HEK293 (cell line): ENCODE data around the gene KIRREL3.

Experiments used
- CTCF ChIA-PET: fragments of 350-600 bp; formaldehyde crosslinking; extraction: SDS; loops from one replicate; lab custom pipeline; 2021; ENCODE audit warnings: antibody characterized with exemption; lab: Yijun Ruan, JAX
- POLR2A ChIA-PET: fragments of 300-600 bp; formaldehyde crosslinking; extraction: SDS; loops from one replicate; lab custom pipeline; 2020; ENCODE audit warnings: antibody characterized with exemption, inconsistent platforms; lab: Yijun Ruan, JAX
- H3K27ac ChIP-seq: fragments of 200-500 bp; sonication (Bioruptor generic); 2 replicates; pipeline ENCODE4 v1.5.1; 2014; ENCODE audit warnings: low read depth, low read length, control low read depth, inconsistent platforms; ENCODE audit errors: extremely low read depth
- H3K36me3 ChIP-seq, 2 experiments: fragments of 200-500 bp in 1 of 2; sonication (Bioruptor generic) in 1 of 2; 1 replicate in 1 of 2; 2 replicates in 1 of 2; pipeline ENCODE4 v1.5.1; 2014 to 2017; ENCODE audit warnings: inconsistent platforms in 2 of 2, low read length in 2 of 2; ENCODE audit not compliant: control insufficient read depth in 2 of 2, insufficient read depth in 1 of 2
- H3K4me1 ChIP-seq: fragments of 200-500 bp; sonication (Bioruptor generic); 2 replicates; pipeline ENCODE4 v1.5.1; 2014; ENCODE audit warnings: mild to moderate bottlenecking, low read length, inconsistent platforms; ENCODE audit not compliant: control insufficient read depth, insufficient read depth
- H3K4me3 ChIP-seq: 2 replicates; pipeline ENCODE4 v1.5.1; 2011; ENCODE audit warnings: low read depth, mild to moderate bottlenecking, control low read depth, low read length, moderate library complexity
- H3K9me3 ChIP-seq: fragments of 200-500 bp; sonication (Bioruptor generic); 2 replicates; pipeline ENCODE4 v1.5.1; 2014; ENCODE audit warnings: low read depth, low read length, inconsistent platforms; ENCODE audit not compliant: control insufficient read depth, insufficient read depth
- AEBP2 ChIP-seq: fragments of 450-650 bp; formaldehyde crosslinking; IDR thresholded peaks from 2 replicates; pipeline ENCODE4 v1.5.1; 2016; ENCODE audit warnings: missing biosample characterization, missing genetic modification characterization, borderline replicate concordance
- IKZF3 ChIP-seq: fragments of 450-650 bp; IDR thresholded peaks from 2 replicates; pipeline ENCODE4 v1.5.0; 2018; ENCODE audit warnings: missing biosample characterization, mild to moderate bottlenecking, missing genetic modification characterization, moderate library complexity
- PBX3 ChIP-seq: sonication (generic); formaldehyde crosslinking; IDR thresholded peaks from 2 replicates; pipeline ENCODE4 v1.8.1; 2022; ENCODE audit warnings: mild to moderate bottlenecking, moderate library complexity, missing genetic modification reagents
- REST ChIP-seq: fragments of 450-650 bp; formaldehyde crosslinking; IDR thresholded peaks from 2 replicates; pipeline ENCODE4 v1.5.1; 2016; ENCODE audit warnings: missing biosample characterization, missing genetic modification characterization
- TCF7L2 ChIP-seq: IDR thresholded peaks from 2 replicates; pipeline ENCODE4 v1.6.1; 2011; ENCODE audit warnings: low read depth, mild to moderate bottlenecking, inconsistent platforms, low read length, moderate library complexity, borderline replicate concordance
- TSHZ1 ChIP-seq: fragments of 450-650 bp; formaldehyde crosslinking; IDR thresholded peaks from 2 replicates; pipeline ENCODE4 v1.5.1; 2016; ENCODE audit warnings: missing biosample characterization, missing genetic modification characterization, borderline replicate concordance
- ZBTB48 ChIP-seq: fragments of 450-650 bp; formaldehyde crosslinking; IDR thresholded peaks from 2 replicates; pipeline ENCODE4 v1.5.1; 2016; ENCODE audit warnings: missing biosample characterization, missing genetic modification characterization
- ZBTB7A ChIP-seq: fragments of 450-650 bp; formaldehyde crosslinking; IDR thresholded peaks from 2 replicates; pipeline ENCODE4 v1.5.1; 2016; ENCODE audit warnings: low read depth, missing biosample characterization, missing genetic modification characterization
- ZFHX2 ChIP-seq: fragments of 450-650 bp; formaldehyde crosslinking; conservative IDR thresholded peaks from 2 replicates; pipeline ENCODE4 v1.5.1; 2016; ENCODE audit warnings: missing biosample characterization, missing genetic modification characterization
- ZFP69B ChIP-seq: fragments of 450-650 bp; formaldehyde crosslinking; IDR thresholded peaks from 2 replicates; pipeline ENCODE4 v1.5.1; 2016; ENCODE audit warnings: missing biosample characterization, missing genetic modification characterization
- ZNF10 ChIP-seq: fragments of 450-650 bp; formaldehyde crosslinking; IDR thresholded peaks from 2 replicates; pipeline ENCODE4 v1.5.1; 2017; ENCODE audit warnings: missing biosample characterization, missing genetic modification characterization
- ZNF133 ChIP-seq: fragments of 450-650 bp; formaldehyde crosslinking; IDR thresholded peaks from 2 replicates; pipeline ENCODE4 v1.5.1; 2016; ENCODE audit warnings: missing biosample characterization, missing genetic modification characterization
- ZNF140 ChIP-seq: fragments of 450-650 bp; formaldehyde crosslinking; IDR thresholded peaks from 2 replicates; pipeline ENCODE4 v1.5.1; 2016; ENCODE audit warnings: missing biosample characterization, missing genetic modification characterization
- ZNF175 ChIP-seq: fragments of 450-650 bp; formaldehyde crosslinking; IDR thresholded peaks from 2 replicates; pipeline ENCODE4 v1.5.1; 2016; ENCODE audit warnings: missing biosample characterization, missing genetic modification characterization
- ZNF19 ChIP-seq: fragments of 450-650 bp; formaldehyde crosslinking; IDR thresholded peaks from 2 replicates; pipeline ENCODE4; 2016; ENCODE audit warnings: missing biosample characterization, missing genetic modification characterization, low read depth
- ZNF223 ChIP-seq: fragments of 450-650 bp; formaldehyde crosslinking; IDR thresholded peaks from 2 replicates; pipeline ENCODE4 v1.5.1; 2016; ENCODE audit warnings: missing biosample characterization, missing genetic modification characterization
- ZNF266 ChIP-seq: fragments of 450-650 bp; formaldehyde crosslinking; IDR thresholded peaks from 2 replicates; pipeline ENCODE4 v1.5.1; 2016; ENCODE audit warnings: missing biosample characterization, missing genetic modification characterization, low read depth
- ZNF292 ChIP-seq: fragments of 450-650 bp; formaldehyde crosslinking; IDR thresholded peaks from 2 replicates; pipeline ENCODE4 v1.5.1; 2016; ENCODE audit warnings: low read depth, missing biosample characterization, missing genetic modification characterization, borderline replicate concordance
- ZNF335 ChIP-seq: fragments of 450-650 bp; formaldehyde crosslinking; conservative IDR thresholded peaks from 2 replicates; pipeline ENCODE4 v1.5.1; 2016; ENCODE audit warnings: missing biosample characterization, missing genetic modification characterization
- ZNF362 ChIP-seq: fragments of 450-650 bp; formaldehyde crosslinking; IDR thresholded peaks from 2 replicates; pipeline ENCODE4 v1.5.1; 2016; ENCODE audit warnings: missing biosample characterization, missing genetic modification characterization
- ZNF596 ChIP-seq: fragments of 450-650 bp; IDR thresholded peaks from 2 replicates; pipeline ENCODE4 v1.5.0; 2018; ENCODE audit warnings: missing biosample characterization, mild to moderate bottlenecking, missing genetic modification characterization, moderate library complexity
- ZNF621 ChIP-seq: fragments of 450-650 bp; formaldehyde crosslinking; IDR thresholded peaks from 2 replicates; pipeline ENCODE4 v1.5.1; 2017; ENCODE audit warnings: missing biosample characterization, missing genetic modification characterization
- ZNF654 ChIP-seq: fragments of 450-650 bp; formaldehyde crosslinking; IDR thresholded peaks from 2 replicates; pipeline ENCODE4 v1.5.1; 2016; ENCODE audit warnings: low read depth, missing biosample characterization, missing genetic modification characterization
- ZSCAN16 ChIP-seq: fragments of 450-650 bp; formaldehyde crosslinking; IDR thresholded peaks from 2 replicates; pipeline ENCODE4 v1.5.1; 2016; ENCODE audit warnings: missing biosample characterization, missing genetic modification characterization

KIRREL3 gene

GRCh38 chr11:126658306-126659056, 342.1 kb downstream of the KIRREL3 start:
- H3K36me3 ChIP-seq, result no peaks in the 10 kb centered on the region
- TF ChIP-seq ZNF654 (tag by site-specific recombination), result no peak
- no peak for TF ChIP-seq REST
- TF ChIP-seq ZNF292 (tag by site-specific recombination), result no peak
- no peak for TF ChIP-seq PBX3
- no peak for TF ChIP-seq IKZF3
- TF ChIP-seq ZNF266 (tag by site-specific recombination), result no peak
- TF ChIP-seq ZBTB7A (tag by site-specific recombination), result no peak
- TF ChIP-seq ZFHX2 (tag by site-specific recombination), result no peak
- no peak for TF ChIP-seq ZNF335
- TF ChIP-seq TSHZ1 (tag by site-specific recombination), result no peak
- no peak for TF ChIP-seq ZNF223 (tag by site-specific recombination)
- no peak for TF ChIP-seq ZNF140 (tag by site-specific recombination)
- no peak for TF ChIP-seq ZNF10
- no peak for TF ChIP-seq ZNF19 (tag by site-specific recombination)
- no peak for TF ChIP-seq TCF7L2
- TF ChIP-seq ZNF596 (tag by site-specific recombination), result no peak
- no peak overlapping the region for H3K27ac ChIP-seq
- no peaks in the 10 kb centered on the region for H3K9me3 ChIP-seq
- POLR2A ChIA-PET, result no interaction called here
- H3K4me3 ChIP-seq, result no peak overlapping the region
- H3K4me1 ChIP-seq, result no peaks in the 10 kb centered on the region
- CTCF ChIA-PET, result interaction anchor here (0.6 to 0.9 kb wide), 2 partner anchors 14 to 51 kb away, joined by 3 read pairs; no protein-coding TSS in a partner anchor

- H3K9me3 ChIP-seq, result no peaks in the 10 kb centered on the region
- no peak overlapping the region for H3K27ac ChIP-seq
- H3K4me1 ChIP-seq, result no peaks in the 10 kb centered on the region
- no peak for TF ChIP-seq ZNF362
- TF ChIP-seq ZBTB7A (tag by site-specific recombination), result no peak
- no peak for TF ChIP-seq ZNF133 (tag by site-specific recombination)
- TF ChIP-seq ZSCAN16, result no peak
- no peak for TF ChIP-seq ZNF621 (tag by site-specific recombination)
- no peak for TF ChIP-seq ZBTB48 (tag by site-specific recombination)
- no peak for TF ChIP-seq AEBP2 (tag by site-specific recombination)
- TF ChIP-seq ZNF140 (tag by site-specific recombination), result no peak
- no peak for TF ChIP-seq ZFP69B (tag by site-specific recombination)
- TF ChIP-seq ZNF175, result no peak
- ChIA-PET POLR2A (no interaction called here), CTCF (no interaction called here)
- H3K4me3 ChIP-seq, result no peak overlapping the region
- H3K36me3 ChIP-seq, result no peaks in the 10 kb centered on the region
These were observed 344.8 kb downstream of the KIRREL3 start for GRCh38 chr11:126655807-126656128.
